Measurements from ENCODE around the gene RXFP3. TPM values are rescaled to one million over a fixed set of nuclear protein-coding genes. Genes with fewer than 3 reads are reported as not detected.

Gene RXFP3
- total RNA-seq, 1 experiment from 2014 or later: not detected

DNA sequence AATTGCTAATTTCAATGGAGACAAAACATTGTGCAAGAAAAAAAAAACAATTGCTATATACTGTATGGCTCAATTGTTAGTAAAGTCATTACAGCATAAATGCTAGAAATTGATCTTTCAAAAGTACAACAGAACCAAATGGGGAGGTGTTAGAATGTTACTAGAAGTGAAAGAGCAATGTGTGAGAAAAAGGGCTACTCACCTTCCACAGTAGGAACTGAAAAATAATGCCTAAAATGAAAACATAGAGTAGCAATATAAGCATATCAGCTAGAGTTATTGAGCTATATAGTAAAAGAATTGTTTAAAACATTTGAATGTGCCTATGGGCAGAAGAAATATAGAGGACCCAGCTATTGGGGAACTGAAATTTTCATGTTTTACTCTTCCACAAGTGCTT lies 10.9 kb upstream of the RXFP3 start:
- no peak for DNase-seq
- no peak overlapping the region for H3K4me3 ChIP-seq
- H3K27ac ChIP-seq: no peak overlapping the region
- H3K27me3 ChIP-seq: no peaks in the 10 kb centered on the region
- no peaks in the 10 kb centered on the region for H3K4me1 ChIP-seq
- no peaks in the 10 kb centered on the region for H3K36me3 ChIP-seq
- no peaks in the 10 kb centered on the region for H3K9me3 ChIP-seq (replicated peaks)

- no peak overlapping the region for H3K27ac ChIP-seq
- H3K36me3 ChIP-seq: no peaks in the 10 kb centered on the region
- no peak overlapping the region for H3K4me3 ChIP-seq
- no peaks in the 10 kb centered on the region for H3K4me1 ChIP-seq
- H3K27me3 ChIP-seq: no peaks in the 10 kb centered on the region
- no peaks in the 10 kb centered on the region for H3K9me3 ChIP-seq (replicated peaks)
- no peak for DNase-seq
Observed at GRCh38 chr5:33927685-33928084, 8.5 kb upstream of the RXFP3 start.

GRCh38 chr5:33928283-33928682 lies 7.9 kb upstream of the RXFP3 start:
- H3K27ac ChIP-seq: no peak overlapping the region
- H3K36me3 ChIP-seq: no peaks in the 10 kb centered on the region
- H3K27me3 ChIP-seq: no peaks in the 10 kb centered on the region
- DNase-seq: no peak
- H3K4me3 ChIP-seq: no peak overlapping the region
- H3K4me1 ChIP-seq: no peaks in the 10 kb centered on the region
- H3K9me3 ChIP-seq (replicated peaks): no peaks in the 10 kb centered on the region

DNA sequence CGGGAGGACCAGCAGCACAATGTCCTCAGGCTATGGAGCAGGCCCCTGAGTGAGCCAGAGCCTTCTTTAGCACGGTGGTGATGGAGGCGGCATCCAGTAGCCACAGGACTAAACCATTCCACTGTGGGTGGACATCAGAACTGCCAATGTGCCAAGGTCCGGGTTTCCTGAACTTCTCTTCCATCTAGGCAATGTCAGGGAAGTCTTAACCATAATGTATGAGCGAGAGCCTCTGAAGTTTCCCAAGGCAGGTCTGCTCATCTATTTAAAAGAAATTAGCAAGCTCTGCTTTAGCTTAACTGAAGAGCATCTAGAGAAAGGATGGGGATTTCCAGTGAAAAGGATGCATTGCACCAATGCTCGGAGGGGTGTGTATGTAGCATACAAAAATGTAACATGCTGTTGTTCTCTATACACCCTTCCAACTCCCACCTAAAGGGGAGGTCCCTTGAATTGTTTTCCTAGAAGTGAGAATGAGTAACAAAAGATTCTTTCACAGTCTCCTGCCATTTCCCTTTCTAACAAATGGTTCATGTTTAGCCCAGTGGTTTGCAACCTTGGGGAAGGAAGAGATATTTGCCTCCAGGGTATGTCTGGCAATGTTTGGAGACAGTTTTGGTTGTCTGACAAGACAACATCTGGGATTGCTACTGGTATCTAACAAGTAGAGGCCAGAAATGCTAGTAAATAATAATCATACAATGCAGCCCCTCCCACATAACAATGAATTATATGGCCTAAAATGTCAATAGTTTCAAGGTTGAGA lies 6.1 kb upstream of the RXFP3 start:
- Histone ChIP-seq H3K9me3 (replicated peaks) (no peaks in the 10 kb centered on the region), H3K4me3 (no peak overlapping the region), H3K27ac (no peak overlapping the region), H3K36me3 (no peaks in the 10 kb centered on the region), H3K4me1 (no peaks in the 10 kb centered on the region), H3K27me3 (no peaks in the 10 kb centered on the region)
- no peak for DNase-seq

DNA sequence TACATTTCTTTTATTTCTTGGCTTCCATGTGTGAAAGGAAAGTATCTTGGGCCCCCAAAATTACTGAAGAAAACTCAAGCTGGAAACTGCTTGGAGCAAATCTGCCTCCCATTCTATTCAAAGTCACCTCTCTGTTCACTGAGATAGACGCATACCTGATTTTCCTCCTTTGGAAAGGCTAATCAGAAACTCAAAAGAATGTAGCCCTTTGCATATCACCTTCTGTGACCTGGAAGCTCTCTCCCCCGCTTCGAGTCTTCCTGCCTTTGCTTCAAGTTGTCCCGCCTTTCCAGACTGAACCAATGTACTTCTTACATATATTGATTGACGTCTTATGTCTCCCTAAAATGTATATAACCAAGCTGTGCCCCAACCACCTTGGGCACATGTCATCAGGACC lies 5.0 kb upstream of the RXFP3 start:
- Histone ChIP-seq H3K36me3 (no peaks in the 10 kb centered on the region), H3K9me3 (replicated peaks) (no peaks in the 10 kb centered on the region)

DNA sequence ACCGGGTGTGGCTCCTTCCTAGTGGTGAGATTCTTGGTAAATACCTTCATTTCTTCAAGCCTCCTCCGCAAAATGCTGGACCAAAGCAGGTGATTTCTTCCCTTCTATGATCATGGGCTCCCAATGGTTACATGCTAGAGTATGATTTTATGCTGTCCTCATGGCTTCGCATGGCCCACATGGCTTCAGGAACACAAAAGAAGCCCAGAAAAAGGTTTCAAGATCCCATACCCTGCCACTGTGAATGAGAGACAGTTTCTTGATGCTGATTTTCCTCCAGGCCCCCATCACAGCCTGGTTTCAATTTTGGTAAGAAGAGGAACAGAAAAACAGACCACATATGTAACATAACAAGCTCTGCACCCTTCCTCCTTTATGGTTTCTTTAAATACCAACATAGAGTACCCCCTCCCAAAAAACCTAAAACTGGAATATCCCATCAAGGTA lies 2.4 kb upstream of the RXFP3 start:
- no peak for DNase-seq
- Histone ChIP-seq H3K4me1 (no peaks in the 10 kb centered on the region), H3K27me3 (no peaks in the 10 kb centered on the region), H3K4me3 (no peak overlapping the region), H3K36me3 (no peaks in the 10 kb centered on the region), H3K27ac (no peak overlapping the region), H3K9me3 (replicated peaks) (no peaks in the 10 kb centered on the region)

More for the DNA sequence above, 5.0 kb upstream of the RXFP3 start:
- Histone ChIP-seq H3K4me3 (no peak overlapping the region), H3K27me3 (no peaks in the 10 kb centered on the region), H3K27ac (no peak overlapping the region), H3K4me1 (no peaks in the 10 kb centered on the region)
- no peak for DNase-seq

GRCh38 chr5:33934176-33934575 lies 2.0 kb upstream of the RXFP3 start:
- Histone ChIP-seq H3K4me3 (no peak overlapping the region), H3K36me3 (no peaks in the 10 kb centered on the region), H3K27ac (no peak overlapping the region), H3K27me3 (no peaks in the 10 kb centered on the region), H3K4me1 (no peaks in the 10 kb centered on the region), H3K9me3 (replicated peaks) (no peaks in the 10 kb centered on the region)
- no peak for DNase-seq

DNA sequence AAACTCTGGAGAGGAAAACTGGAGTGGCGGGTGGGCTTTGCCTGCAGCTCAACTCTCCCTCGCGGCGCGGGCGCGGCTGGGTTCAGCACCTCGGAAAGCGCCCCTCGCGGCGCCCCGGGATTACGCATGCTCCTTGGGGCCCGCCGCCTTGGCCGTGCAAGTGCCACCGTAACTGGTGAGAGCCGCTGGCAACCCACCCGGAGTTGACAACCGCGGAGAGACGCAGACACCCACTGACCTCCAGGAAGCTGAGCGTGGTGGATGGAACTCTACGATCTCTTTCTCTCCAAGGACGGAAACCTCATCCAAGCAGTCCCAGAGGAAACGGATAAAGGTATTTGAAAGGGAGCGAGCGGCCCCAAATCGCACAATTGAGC lies 194 bp upstream of the RXFP3 start:
- Histone ChIP-seq H3K9me3 (replicated peaks) (no peaks in the 10 kb centered on the region), H3K27me3 (no peaks in the 10 kb centered on the region), H3K4me3 (no peak overlapping the region), H3K4me1 (no peaks in the 10 kb centered on the region), H3K27ac (no peak overlapping the region), H3K36me3 (no peaks in the 10 kb centered on the region)
- no peak for DNase-seq

DNA sequence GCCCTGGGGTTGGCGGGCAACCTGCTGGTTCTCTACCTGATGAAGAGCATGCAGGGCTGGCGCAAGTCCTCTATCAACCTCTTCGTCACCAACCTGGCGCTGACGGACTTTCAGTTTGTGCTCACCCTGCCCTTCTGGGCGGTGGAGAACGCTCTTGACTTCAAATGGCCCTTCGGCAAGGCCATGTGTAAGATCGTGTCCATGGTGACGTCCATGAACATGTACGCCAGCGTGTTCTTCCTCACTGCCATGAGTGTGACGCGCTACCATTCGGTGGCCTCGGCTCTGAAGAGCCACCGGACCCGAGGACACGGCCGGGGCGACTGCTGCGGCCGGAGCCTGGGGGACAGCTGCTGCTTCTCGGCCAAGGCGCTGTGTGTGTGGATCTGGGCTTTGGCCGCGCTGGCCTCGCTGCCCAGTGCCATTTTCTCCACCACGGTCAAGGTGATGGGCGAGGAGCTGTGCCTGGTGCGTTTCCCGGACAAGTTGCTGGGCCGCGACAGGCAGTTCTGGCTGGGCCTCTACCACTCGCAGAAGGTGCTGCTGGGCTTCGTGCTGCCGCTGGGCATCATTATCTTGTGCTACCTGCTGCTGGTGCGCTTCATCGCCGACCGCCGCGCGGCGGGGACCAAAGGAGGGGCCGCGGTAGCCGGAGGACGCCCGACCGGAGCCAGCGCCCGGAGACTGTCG lies 976 bp downstream of the RXFP3 start:
- H3K27ac ChIP-seq: no peak overlapping the region
- no peaks in the 10 kb centered on the region for H3K36me3 ChIP-seq

GRCh38 chr5:33937707-33938506 lies 1.7 kb downstream of the RXFP3 start:
- Histone ChIP-seq H3K4me1 (no peaks in the 10 kb centered on the region), H3K9me3 (replicated peaks) (no peaks in the 10 kb centered on the region), H3K36me3 (no peaks in the 10 kb centered on the region), H3K27me3 (no peaks in the 10 kb centered on the region), H3K27ac (no peak overlapping the region), H3K4me3 (no peak overlapping the region)
- DNase-seq: no peak

More for the DNA sequence above, 976 bp downstream of the RXFP3 start:
- H3K4me1 ChIP-seq: no peaks in the 10 kb centered on the region
- no peaks in the 10 kb centered on the region for H3K27me3 ChIP-seq
- H3K4me3 ChIP-seq: no peak overlapping the region
- no peak for DNase-seq
- H3K9me3 ChIP-seq (replicated peaks): no peaks in the 10 kb centered on the region

DNA sequence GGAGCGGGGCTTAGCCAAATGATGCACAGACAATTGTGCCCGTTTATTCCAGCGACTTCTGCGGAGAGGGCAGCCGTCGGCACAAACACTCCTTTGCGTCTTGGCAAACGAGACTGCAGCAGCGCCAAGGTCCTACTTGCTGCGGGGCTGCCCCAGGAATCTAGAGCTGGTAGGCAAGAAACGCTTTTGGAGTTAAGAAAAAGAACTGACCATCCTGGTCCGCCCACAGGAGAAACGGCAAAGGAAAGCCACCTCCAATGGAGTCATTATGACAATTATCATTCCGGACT lies 2.3 kb downstream of the RXFP3 start:
- DNase-seq: no peak
- Histone ChIP-seq H3K27me3 (no peaks in the 10 kb centered on the region; the same call in 1 of the 2 replicates), H3K4me1 (no peaks in the 10 kb centered on the region), H3K9me3 (replicated peaks) (no peaks in the 10 kb centered on the region), H3K4me3 (no peak overlapping the region), H3K36me3 (no peaks in the 10 kb centered on the region), H3K27ac (no peak overlapping the region)

GRCh38 chr5:33938881-33939280 lies 2.7 kb downstream of the RXFP3 start:
- Histone ChIP-seq H3K27me3 (no peaks in the 10 kb centered on the region; the same call in 1 of the 2 replicates), H3K4me3 (no peak overlapping the region), H3K4me1 (no peaks in the 10 kb centered on the region), H3K27ac (no peak overlapping the region), H3K36me3 (no peaks in the 10 kb centered on the region), H3K9me3 (replicated peaks) (no peaks in the 10 kb centered on the region)
- DNase-seq: no peak

- H3K9me3 ChIP-seq (replicated peaks): no peaks in the 10 kb centered on the region
- H3K36me3 ChIP-seq: no peaks in the 10 kb centered on the region
- no peak for DNase-seq
- no peaks in the 10 kb centered on the region for H3K4me1 ChIP-seq
- peaks cover 3% of the 10 kb centered on the region; the same call in 1 of the 2 replicates for H3K27me3 ChIP-seq
- H3K4me3 ChIP-seq: no peak overlapping the region
- no peak overlapping the region for H3K27ac ChIP-seq
Observed at GRCh38 chr5:33939556-33940262, 3.5 kb downstream of the RXFP3 start.

- H3K27me3 ChIP-seq: peaks cover 8% of the 10 kb centered on the region; the same call in 1 of the 2 replicates
Observed at GRCh38 chr5:33941090-33941489, 4.9 kb downstream of the RXFP3 start.

More at GRCh38 chr5:33941090-33941489, 4.9 kb downstream of the RXFP3 start:
- Histone ChIP-seq H3K4me3 (no peak overlapping the region), H3K27ac (no peak overlapping the region), H3K36me3 (no peaks in the 10 kb centered on the region), H3K9me3 (replicated peaks) (no peaks in the 10 kb centered on the region), H3K4me1 (no peaks in the 10 kb centered on the region)
- no peak for DNase-seq

Measured in SJCRH30 (cell line).